ENCODE results near the gene RND1.

- TF ChIP-seq BACH2 (CRISPR knock-in tag; IDR thresholded peaks at IDR 0.05; ENCODE audit: borderline replicate concordance) (no peak), POU6F1 (CRISPR knock-in tag; IDR thresholded peaks at IDR 0.05; ENCODE audit: borderline replicate concordance, low read depth) (no peak), OSR1 (CRISPR knock-in tag; IDR thresholded peaks at IDR 0.05) (no peak)
These were observed 6.1 kb downstream of the RND1 start for GRCh38 chr12:48859607-48860006.

All from SK-N-SH treated with all-trans-retinoic acid at 6 μM for 48 hours (cell line).